UCSD-AML1 (cell line): Measurements from ENCODE around the gene EIF4E2.
"Not testable (repeated sequence)": the region's sequence is repeated elsewhere in the genome, so short reads cannot be mapped to it uniquely, and the experiment has no call there.

Experiments
- DNase-seq: peaks from one replicate; lab custom pipeline; 2025; ENCODE audit not compliant: unreplicated experiment; lab: John Stamatoyannopoulos, UW

Gene EIF4E2

DNA sequence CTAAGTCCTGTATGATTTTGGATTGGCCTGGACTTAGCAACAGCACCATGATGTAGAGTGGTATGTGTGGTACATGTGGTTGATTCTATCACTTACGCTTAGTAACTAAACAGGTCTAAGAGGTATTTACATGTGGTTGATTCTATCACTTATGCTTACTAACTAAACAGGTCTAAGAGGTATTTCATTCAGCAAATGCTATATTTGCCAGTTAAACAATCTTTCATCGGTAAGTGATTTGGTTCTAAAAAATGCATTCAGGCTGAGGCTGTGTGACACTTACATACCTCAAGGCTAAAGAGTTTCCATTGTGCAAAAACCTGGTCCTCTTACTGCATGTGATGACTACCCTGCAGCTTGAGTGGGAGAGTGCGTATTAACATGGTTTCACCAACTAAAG, 13.1 kb downstream of the EIF4E2 start:
- no peak for DNase-seq

DNA sequence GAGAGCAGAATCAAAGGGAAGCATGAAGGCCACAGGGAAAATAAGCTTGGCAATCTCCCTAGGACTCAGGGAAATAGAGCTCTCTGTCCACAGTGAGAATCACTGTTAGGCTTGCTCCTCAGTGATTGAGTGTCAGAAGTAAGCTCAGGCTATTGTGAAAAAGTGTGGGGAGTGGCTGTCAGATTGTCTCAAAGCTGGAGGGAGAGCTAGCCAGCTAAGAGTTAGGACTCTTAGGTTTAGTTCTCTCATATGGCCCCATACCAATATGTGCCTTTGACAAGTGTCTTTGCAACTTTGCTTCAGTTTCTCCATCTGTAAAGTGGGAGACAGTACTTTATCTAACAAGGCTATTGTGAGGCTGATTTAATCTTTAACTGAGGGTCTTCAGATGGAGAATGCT, 17.2 kb downstream of the EIF4E2 start:
- DNase-seq = no peak

DNA sequence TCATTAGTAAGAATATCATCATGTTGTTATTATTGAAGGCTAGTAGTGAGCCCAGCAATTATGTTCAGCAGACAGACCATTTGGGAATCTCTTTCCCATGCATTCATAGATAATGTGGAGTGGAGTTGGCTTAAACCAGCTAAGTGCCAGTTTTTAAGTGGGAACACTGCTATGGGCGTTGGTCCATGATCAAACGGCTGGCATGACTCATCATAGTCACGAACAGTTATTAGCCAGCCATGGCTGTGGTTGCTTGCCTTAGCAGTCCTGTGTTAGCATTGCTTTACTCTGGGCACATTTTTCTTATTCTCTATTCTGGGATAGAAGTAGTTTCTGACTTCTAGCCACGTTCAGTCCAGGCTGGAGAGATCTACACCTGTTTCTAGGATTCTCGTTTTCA, 17.7 kb downstream of the EIF4E2 start:
- no peak for DNase-seq

DNA sequence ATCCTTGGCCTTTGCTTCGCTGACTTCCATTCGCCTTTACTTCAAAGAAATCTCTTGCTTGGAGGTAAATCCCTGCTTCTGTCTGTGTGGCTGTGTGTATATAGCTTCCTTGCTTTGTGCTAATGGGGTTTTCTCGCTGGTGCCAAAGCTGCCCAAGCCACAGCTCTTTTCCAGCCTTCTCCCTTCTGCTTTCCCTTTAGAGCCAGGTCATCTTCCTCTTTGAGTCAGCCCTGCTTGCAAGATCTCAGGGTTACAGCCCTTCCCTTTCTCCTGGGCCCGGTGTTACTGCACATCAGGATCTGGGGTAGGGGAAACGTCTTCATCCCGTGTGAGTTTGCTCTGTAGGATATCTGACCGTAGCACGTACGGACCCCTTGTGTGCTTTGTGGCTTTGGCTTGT, 19.1 kb downstream of the EIF4E2 start:
- DNase-seq = no peak

DNA sequence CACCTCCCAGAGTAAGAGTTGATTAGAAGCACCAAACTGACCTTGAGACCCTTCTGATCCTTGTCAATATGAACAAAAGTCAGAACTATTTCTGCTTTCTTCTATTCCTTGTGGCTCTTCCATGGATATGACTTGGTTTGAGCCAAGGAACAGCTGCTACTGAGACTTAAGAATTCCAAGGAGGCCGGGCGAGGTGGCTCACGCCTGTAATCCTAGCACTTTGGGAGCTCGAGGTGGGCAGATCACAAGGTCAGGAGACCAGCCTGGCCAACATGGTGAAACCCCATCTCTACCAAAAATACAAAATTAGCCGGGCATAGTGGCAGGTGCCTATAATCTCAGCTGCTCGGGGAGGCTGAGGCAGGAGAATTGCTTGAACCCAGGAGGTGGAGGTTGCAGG, 20.0 kb downstream of the EIF4E2 start:
- not testable (repeated sequence) for DNase-seq

DNA sequence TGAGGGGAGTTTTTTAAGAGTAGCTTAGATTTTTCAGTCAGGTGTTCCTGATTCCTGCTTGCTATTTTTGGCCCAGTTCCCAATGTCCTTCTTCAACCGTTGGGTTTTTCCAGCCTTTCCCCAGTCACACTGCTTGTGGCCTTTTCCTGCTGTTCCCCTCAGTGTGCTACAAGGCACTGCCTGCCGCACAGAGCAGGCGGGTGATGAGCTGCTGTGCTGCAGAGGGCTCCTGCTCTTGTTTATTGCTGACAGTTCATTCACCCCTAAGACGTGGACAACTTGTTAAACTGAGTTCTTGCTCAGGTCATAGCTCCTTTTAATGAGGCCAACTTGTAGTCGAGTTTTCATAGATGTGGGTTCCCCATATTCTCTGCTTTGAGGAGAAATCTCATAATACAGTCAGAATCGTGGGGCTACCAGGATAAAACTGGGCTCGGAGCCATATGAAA, 20.6 kb downstream of the EIF4E2 start:
- no peak for DNase-seq

DNA sequence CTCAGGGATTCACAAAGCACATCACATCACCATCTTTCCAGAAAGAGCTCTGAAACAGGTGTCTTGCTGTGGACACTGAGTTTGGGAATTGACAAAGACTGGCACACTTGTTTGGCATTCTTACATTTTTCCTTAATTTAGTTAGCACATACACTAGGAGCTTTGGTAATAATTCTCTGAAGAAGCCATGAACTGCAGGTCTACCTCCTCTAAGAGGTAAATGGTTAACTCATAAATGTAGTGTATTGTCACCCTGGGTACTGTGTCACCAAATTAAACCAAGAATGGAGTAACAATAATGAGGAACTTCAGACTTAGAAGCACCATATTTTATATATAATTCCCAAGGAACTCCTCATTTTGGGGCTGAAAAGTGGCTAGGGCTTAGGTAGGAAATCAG, 22.6 kb downstream of the EIF4E2 start:
- DNase-seq = no peak

- no peak for DNase-seq
Observed at GRCh38 chr2:232573771-232574435, 23.4 kb downstream of the EIF4E2 start.

DNA sequence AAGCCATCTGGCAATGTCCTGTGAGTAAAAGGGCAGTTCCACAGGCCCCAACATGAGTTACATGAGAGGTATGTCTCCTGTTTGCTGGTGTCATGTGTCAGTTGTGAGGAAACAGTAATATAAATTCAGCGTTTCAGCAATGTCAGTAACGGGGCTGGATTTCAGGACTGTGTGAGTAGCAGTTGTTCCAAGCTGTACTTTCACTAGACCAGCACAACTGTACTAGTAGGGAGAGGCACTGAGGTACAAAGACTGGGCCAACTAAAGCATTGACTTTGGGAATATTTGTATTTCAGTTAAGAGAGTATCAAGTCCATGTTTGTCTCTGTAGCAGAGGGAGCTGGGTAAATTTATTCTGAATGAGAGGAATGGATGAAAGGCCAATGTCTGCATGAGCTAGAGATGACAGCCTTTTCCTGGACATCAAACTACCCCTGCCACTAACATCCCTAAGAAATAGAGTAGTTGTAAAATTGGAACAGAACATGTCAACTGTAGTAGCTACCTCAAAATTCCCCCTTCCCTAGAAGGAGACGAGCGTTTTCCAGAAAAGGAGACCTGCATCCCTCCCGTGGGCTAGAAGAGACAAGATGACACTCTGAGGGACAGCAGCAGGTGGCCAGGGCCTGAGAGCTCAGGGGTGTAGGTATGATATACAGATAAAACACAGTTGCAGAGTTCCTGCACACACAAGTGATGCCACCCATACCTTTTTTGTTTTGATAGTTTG, 24.4 kb downstream of the EIF4E2 start:
- DNase-seq = no peak

DNA sequence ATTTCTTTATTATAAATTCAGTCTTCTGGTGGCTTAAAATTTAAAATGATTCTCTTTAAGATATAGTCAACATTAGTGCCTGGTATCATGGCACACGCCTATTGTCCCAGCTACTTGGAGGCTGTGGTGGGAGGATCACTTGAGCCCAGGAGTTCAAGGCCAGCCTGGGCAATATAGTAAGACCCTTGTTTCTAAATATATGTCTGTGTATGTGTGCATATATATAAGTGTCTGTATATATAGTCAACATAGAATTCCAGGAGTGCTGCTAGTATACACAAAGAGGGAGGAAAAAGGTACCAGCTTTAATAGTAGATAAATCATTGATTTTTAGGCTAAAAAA, 24.9 kb downstream of the EIF4E2 start:
- DNase-seq = no peak

GRCh38 chr2:232576995-232577394, 26.5 kb downstream of the EIF4E2 start:
- DNase-seq = no peak

- DNase-seq = no peak
Observed at GRCh38 chr2:232577841-232578240, 27.4 kb downstream of the EIF4E2 start.

DNA sequence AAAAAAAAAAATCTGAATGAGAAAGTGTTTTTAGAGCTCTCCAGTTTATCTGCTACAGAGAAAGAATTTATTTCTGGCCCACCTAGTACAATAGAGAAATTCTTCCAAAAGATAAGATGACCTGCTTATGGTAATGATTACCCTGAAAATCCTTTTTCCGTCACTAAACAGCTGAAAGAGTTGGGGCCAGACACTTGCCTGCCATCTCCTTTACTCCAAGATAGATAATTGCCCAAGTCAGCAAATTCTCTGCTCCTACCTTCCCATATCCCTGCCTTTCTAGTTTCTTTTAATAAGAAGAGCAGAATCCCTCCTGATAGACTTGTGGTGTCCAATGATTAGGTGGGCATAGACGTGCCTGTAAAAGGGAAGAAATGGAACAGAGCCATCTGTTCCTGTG, 28.1 kb downstream of the EIF4E2 start:
- DNase-seq = no peak

- no peak for DNase-seq
Observed at GRCh38 chr2:232580648-232580981, 30.1 kb downstream of the EIF4E2 start.

DNA sequence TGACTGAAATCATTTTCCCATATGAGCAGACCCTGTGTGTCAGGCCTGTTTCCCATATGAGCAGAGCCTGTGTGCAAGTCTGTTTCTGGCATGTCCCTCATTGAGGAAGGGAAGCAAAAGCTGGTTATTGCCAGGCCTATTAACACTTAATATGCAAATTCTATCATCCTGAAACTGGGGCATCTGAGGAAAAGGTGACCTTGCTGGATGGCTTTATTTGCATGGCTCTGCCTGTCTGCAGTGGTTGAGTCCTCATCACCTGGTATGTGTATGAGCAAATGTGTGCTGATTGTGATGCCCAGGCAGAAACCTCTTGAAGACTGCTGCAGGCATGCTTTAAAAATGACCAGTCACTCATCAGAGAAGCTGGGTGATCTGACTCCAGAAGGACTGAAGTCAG, 31.2 kb downstream of the EIF4E2 start:
- no peak for DNase-seq

DNA sequence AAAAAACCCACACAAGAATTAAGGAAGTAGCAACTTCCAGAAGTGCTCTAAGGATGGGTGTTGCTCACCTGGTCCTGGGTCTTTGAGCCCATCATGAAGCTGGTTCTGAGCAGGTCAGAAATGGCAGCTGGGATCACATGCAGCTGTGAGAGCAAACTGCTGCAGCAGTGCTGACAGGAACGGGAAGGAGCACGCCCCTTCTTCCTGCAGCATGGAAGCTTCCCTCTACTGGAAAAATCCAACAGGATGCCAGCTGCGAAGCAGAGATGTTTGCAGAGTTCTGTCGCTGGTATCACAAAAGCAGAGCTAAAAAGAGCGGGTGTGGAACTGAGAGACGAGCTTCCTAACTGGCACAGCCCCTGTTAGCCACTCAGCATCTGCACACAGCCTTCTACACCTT, 33.7 kb downstream of the EIF4E2 start:
- no peak for DNase-seq

- no peak for DNase-seq
Observed at GRCh38 chr2:232586943-232587505, 36.5 kb downstream of the EIF4E2 start.

DNA sequence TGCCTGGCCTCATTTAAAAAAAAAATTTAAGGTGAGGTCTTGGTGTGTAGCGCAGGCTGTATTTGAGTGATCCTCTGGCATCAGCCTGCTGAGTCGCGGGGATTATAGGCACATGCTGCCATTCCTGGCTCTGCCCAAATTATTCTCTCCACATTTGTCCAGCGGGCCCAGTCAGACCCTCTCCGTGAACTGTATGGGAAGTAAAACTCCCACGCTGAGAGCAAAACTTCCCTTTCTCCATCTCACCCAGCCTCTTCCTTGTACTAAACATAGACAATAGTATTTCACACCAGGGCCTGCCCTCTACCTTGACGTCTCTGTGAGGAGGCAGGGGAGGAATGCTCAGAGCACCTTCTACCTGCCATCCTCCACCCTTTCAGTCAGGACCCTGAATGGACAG, 37.0 kb downstream of the EIF4E2 start:
- DNase-seq = peak; percentile 23

DNA sequence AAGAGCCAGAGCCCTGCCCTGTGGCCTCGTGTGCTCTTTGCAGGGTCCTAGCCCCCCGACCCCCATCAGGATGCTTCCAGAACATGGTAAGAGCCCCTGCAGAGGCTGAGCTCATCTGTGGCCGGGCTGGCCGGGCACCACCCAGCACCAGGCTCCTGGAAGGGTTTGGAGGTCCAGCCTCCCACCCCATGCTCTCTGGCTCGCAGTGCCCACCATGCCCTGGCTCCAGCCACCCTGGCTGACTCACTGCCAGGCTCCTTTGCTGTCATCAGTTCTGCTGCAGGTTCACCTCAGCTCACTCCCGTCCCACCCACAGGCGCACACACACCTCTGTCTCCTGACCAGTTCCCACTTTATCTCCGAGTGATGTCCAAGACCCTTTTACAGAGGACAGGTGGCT, 37.5 kb downstream of the EIF4E2 start:
- no peak for DNase-seq

DNA sequence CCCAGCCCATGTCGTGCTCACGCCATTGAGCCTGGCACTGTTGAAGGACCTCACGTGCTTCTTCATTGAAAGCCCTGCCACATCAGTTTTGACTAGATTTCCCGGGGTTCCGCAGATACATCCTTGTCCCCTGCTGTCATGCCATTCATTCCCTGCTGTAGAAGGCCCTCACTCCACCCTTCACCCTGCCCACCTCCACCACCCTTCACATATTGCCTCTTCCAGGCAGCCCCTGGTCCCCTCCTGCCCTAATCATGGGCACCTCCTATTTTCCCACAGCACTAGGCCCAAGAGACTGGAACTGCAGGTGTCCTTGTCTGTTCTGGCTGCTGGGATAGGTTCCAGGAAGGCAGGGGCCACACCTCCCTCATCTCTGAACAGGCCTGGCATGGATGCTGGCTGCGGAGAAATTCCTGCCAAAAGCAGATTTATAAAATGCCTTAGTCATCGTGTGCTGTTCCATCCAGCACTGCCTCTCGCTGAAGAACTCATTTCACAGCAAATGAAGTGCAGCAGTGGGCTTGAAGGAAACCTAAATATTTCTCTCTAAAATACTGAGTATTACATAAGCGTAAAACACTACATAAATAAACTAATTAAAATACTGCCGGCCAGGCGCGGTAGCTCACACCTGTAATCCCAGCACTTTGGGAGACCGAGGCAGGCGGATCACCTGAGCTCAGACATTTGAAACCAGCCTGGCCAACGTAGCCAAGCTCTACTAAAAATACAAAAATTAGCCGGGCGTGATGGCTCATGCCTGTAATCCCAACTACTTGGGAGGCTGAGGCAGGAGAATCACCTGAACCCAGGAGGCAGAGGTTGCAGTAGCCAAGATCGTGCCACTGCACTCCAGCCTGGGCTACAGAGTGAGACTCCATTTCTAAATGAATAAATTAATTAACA, 38.4 kb downstream of the EIF4E2 start:
- DNase-seq = no peak

GRCh38 chr2:232592772-232593395, 42.4 kb downstream of the EIF4E2 start:
- DNase-seq = no peak
